ENCODE results near the gene KCNG2. TPM values are rescaled to one million over a fixed set of nuclear protein-coding genes. Genes with fewer than 3 reads are reported as not detected.

The KCNG2 gene
- polyA plus RNA-seq, 1 donor from 2014 or later: not detected

GRCh38 chr18:79861687-79862086 lies 63.9 kb downstream of the KCNG2 start:
- Histone ChIP-seq H3K36me3 (ENCODE audit: insufficient read depth, low read length) (no peaks in the 10 kb centered on the region), H3K27ac (ENCODE audit: low read length) (no peak overlapping the region), H3K27me3 (ENCODE audit: insufficient read depth, low read depth, low read length) (no peaks in the 10 kb centered on the region), H3K4me3 (ENCODE audit: low read length) (no peak overlapping the region), H3K79me2 (replicated peaks; ENCODE audit: insufficient read depth, low read length) (no peaks in the 10 kb centered on the region), H3F3A (ENCODE audit: insufficient read depth, low read length, poor library complexity, severe bottlenecking) (no peaks in the 10 kb centered on the region), H3K9ac (ENCODE audit: low read length) (no peak overlapping the region), H3K9me2 (ENCODE audit: insufficient read depth, low read length) (no peaks in the 10 kb centered on the region), H3K9me3 (ENCODE audit: low read length) (peaks cover 4% of the 10 kb centered on the region), H3K4me2 (ENCODE audit: low read length) (no peak overlapping the region), H2AFZ (ENCODE audit: low read depth, low read length) (no peak overlapping the region), H4K20me1 (ENCODE audit: insufficient read depth) (no peaks in the 10 kb centered on the region)
- no peak for TF ChIP-seq TAF1 (IDR thresholded peaks at IDR 0.05; ENCODE audit: low read depth)
- TF ChIP-seq SMC3 (conservative IDR thresholded peaks at IDR 0.05; ENCODE audit: poor library complexity): no peak
- TF ChIP-seq EP300 (conservative IDR thresholded peaks at IDR 0.05; ENCODE audit: poor library complexity, severe bottlenecking): no peak
- no peak for TF ChIP-seq EZH2 (IDR thresholded peaks at IDR 0.05; ENCODE audit: borderline replicate concordance, insufficient read depth, low read length, poor library complexity, severe bottlenecking)
- no peak for TF ChIP-seq REST (IDR thresholded peaks at IDR 0.05; ENCODE audit: borderline replicate concordance)
- no peak for TF ChIP-seq MXI1 (conservative IDR thresholded peaks at IDR 0.05; ENCODE audit: poor library complexity, severe bottlenecking)
- no peak for TF ChIP-seq RAD21 (conservative IDR thresholded peaks at IDR 0.05)
- no peak for TF ChIP-seq CTCF (IDR thresholded peaks at IDR 0.05; ENCODE audit: poor library complexity, severe bottlenecking)
- TF ChIP-seq POLR2AphosphoS5 (IDR thresholded peaks at IDR 0.05): no peak

GRCh38 chr18:79862562-79862961 lies 64.8 kb downstream of the KCNG2 start:
- Histone ChIP-seq H3K36me3 (ENCODE audit: insufficient read depth, low read length) (no peaks in the 10 kb centered on the region), H3K9me3 (ENCODE audit: low read length) (peaks cover 4% of the 10 kb centered on the region), H4K20me1 (ENCODE audit: insufficient read depth) (no peaks in the 10 kb centered on the region), H2AFZ (ENCODE audit: low read depth, low read length) (no peak overlapping the region), H3K27me3 (ENCODE audit: insufficient read depth, low read depth, low read length) (no peaks in the 10 kb centered on the region), H3K79me2 (replicated peaks; ENCODE audit: insufficient read depth, low read length) (no peaks in the 10 kb centered on the region), H3K9me2 (ENCODE audit: insufficient read depth, low read length) (no peaks in the 10 kb centered on the region), H3K27ac (ENCODE audit: low read length) (no peak overlapping the region), H3F3A (ENCODE audit: insufficient read depth, low read length, poor library complexity, severe bottlenecking) (no peaks in the 10 kb centered on the region), H3K9ac (ENCODE audit: low read length) (no peak overlapping the region), H3K4me3 (ENCODE audit: low read length) (no peak overlapping the region), H3K4me2 (ENCODE audit: low read length) (no peak overlapping the region)
- TF ChIP-seq CTCF (IDR thresholded peaks at IDR 0.05; ENCODE audit: poor library complexity, severe bottlenecking): no peak
